22Rv1 (cell line): ENCODE measurements around the gene TTLL10.

Experiments
- H3K27ac ChIP-seq: fragments of 450-650 bp; 2 replicates; pipeline ENCODE4 v1.5.1; 2017
- ZFX ChIP-seq: fragments of 450-650 bp; IDR thresholded peaks from 2 replicates; pipeline ENCODE4 v1.6.1; 2017; ENCODE audit warnings: antibody characterized with exemption, borderline replicate concordance
- TF ChIP-seq, protein P1 (sequence below): fragments of 450-650 bp; IDR thresholded peaks from 2 replicates; pipeline ENCODE4 v1.5.1; 2017; ENCODE audit warnings: mild to moderate bottlenecking

Gene TTLL10

DNA sequence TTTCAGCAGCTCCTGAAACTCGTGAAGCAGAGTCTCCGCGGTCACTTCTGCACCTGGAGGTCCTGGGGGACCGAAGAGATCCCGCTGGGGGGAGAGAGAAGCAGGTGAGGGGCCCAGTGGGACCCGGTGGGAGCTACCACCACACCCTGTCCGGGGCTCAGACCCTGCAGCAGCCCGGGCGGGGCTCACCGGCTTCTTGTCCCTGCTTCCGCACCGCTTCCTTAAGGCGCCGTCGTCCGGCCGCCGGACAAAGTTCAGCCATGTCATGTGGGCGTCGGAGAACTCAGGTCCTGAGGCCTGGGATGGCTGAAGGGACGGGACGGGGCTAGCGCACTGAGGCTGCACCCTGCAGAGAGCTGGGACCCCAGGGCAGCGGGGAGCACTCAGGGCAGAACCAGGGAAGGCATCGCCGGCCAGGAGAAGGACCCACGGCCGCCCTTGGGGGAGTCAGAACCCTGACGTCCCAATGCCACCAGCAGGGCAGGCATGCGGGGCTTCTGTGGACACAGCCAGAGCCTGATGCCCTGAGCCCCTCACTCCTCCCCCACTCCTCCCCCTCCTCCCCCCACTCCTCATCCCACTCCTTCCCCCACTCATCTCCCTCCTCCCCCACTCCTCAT lies 70.6 kb downstream of the TTLL10 start:
- H3K27ac ChIP-seq: no peak overlapping the region
- no peak for TF ChIP-seq ZFX
- TF ChIP-seq, protein P1, sequence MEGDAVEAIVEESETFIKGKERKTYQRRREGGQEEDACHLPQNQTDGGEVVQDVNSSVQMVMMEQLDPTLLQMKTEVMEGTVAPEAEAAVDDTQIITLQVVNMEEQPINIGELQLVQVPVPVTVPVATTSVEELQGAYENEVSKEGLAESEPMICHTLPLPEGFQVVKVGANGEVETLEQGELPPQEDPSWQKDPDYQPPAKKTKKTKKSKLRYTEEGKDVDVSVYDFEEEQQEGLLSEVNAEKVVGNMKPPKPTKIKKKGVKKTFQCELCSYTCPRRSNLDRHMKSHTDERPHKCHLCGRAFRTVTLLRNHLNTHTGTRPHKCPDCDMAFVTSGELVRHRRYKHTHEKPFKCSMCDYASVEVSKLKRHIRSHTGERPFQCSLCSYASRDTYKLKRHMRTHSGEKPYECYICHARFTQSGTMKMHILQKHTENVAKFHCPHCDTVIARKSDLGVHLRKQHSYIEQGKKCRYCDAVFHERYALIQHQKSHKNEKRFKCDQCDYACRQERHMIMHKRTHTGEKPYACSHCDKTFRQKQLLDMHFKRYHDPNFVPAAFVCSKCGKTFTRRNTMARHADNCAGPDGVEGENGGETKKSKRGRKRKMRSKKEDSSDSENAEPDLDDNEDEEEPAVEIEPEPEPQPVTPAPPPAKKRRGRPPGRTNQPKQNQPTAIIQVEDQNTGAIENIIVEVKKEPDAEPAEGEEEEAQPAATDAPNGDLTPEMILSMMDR: no peak

DNA sequence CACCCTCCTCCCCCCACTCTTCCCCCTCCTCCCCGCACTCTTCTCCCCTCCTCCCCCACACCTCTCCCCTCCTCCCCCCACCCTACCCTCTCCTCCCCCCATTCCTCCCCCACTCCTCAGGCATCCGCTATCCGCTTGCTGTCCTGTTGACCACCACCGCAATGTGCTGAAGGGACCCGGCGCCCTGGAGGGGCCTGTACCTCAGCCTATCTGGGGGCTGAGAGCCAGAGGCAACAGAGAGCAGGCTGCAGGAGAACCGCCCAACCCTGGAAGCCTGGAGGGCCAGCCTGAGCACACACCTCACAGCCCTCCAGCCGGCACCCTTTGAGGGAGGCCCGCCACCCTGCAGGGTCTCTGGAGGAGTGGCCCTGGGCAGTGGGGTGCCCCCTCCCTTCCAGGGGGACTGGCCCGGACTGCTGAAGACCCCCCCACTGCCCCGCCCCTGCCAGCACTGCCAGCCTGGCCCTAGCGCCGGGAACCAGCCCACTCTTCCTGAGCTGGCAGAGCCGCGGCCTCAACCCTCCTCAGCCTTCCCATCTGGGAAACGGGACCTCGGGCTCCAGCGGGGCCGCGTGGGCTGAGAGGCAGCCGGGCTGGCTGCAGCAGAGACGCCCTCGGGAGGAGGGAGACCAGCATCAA lies 71.6 kb downstream of the TTLL10 start:
- H3K27ac ChIP-seq: no peak overlapping the region
- no peak for TF ChIP-seq ZFX
- TF ChIP-seq, protein P1: no peak

DNA sequence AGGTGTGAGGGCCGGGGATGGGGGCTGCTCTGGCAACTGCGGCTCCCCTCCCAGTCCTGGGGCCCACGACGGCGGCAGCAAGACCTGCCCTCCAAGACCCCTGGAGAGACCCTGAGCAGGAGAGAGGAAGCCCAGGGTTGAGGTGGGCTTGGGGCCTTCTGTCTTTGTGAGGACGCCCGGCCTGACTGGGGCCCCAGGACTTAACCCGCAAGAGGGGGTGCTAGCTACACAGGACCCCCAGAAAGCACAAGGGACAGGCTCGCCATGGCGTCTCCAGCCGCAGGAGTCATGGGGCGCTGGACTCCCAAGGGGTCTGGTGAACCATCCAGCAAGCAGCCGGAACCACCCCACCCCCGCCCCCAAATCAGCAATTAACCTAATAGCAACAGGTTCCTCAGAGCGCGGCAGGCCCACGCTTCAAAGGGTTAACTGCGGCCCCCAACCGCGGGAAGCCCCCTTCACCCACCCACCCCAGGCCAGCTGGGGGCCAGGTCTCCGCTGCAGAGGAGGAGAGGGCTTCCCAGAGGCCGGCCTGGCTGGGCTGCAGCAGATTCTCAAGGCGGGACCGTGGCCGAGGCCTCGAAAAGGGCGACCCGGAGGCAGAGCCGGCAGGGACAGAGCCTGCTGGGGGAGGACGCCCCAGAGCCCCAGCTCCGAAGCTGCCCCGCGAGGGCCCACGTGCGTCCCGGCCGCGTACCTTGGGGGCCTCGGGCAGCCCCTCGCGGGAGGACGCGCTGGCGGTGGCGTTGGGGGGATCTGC lies 72.3 kb downstream of the TTLL10 start:
- no peak overlapping the region for H3K27ac ChIP-seq
- TF ChIP-seq ZFX: no peak
- TF ChIP-seq, protein P1: no peak

DNA sequence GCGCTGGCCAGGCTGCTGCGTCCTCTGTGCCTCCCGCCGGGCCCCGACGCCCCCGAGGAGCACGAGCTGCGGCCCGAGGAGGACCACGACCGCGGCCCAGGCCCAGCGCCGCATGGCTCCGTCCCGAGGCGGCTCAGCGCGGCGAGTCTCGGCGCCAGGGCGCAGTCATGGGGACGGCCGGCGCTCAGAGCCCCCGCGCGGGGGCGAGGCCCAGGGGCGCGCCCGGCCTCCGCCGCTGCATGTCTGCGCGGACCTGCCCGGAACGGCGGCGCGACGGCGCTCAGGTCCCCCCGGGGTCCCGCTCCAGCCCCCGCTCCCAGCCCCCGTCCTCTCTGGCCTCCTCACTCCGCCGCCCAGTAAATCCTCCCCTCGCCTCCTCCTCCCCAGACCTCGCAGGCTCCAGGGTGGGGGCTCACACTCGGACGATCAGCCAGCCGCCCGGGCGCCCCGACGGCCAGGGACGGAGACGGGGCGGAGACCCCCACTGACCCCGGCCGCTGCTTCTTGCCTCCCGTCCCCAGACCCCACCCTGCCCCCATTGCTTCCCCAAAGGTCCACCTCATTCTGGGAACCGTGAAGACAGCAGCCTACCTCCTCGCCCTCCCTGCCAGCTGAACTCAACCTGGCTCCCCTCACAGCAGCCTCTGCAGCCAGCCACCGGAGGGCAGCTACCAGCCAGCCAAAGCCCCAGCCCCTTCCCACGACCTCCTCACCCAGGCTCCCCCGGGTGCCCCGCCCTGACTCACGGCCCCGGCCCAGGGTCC lies 73.1 kb downstream of the TTLL10 start, which contains the start of gene C1QTNF12:
Gene C1QTNF12, minus strand, starts transcription at position 146 of the 764 bp plus-strand sequence. Its CDS starts 32 bp downstream, at position 114.
- H3K27ac ChIP-seq: no peak within 1 kb of the TSS
- TF ChIP-seq, protein P1: no peak
- no peak for TF ChIP-seq ZFX

DNA sequence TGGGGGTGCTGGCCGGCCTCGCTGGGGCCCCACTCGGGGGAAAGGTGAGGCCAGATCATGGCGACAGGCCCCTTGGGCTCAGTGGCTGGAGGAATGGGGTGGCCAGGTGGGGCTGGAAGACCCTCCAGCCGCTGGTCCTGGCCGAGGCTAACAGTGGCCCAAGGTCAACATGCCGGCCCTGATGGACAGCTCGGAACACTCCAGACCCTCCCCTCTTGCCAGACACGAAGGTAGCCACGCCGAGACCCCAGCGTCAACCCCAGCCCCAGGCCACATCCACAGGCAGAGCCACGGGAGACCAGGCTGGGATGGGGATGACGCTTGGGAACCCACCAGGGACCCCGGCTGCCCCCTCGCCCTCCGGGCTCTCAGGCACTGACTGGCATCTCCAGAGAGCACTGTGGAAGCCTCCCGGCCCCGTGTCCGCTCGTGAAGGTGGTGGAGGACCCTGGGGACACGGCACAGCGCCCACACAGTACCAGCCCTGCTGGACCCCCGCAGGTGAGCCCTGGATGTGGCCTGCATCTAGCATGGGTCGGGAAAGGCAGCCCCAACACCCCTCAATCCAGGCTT lies 73.7 kb downstream of the TTLL10 start:
- no peak for TF ChIP-seq ZFX
- TF ChIP-seq, protein P1: no peak
- no peak overlapping the region for H3K27ac ChIP-seq
